Measurements from ENCODE around the gene WNT8B. TPM values are rescaled to one million over a fixed set of nuclear protein-coding genes. Genes with fewer than 3 reads are reported as not detected.

WNT8B gene
- total and polyA plus RNA-seq, 8 donors: not detected

DNA sequence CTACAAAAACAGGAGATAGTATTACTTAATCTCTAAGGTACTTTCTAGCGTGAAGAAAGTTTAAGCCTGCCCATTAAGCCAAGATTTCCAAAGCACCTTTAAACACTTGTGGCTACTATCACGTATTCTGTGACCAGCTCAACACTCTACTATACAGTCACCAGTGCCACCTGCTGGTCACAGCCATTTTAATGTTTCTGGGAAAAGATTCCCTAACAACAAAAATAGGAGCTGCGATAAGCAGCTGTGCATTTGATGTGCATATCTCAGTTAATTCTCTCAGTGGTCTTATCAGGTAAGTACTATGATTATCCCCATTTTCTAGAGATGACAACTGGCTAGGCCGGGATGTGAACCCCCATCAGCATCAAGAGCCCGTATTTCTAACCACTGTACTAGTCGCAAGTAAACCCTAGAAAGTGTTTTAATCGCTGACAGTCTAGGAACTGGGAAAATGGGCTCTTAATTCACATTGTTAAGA, 56.0 kb downstream of the WNT8B start:
- Histone ChIP-seq H3K4me1 (peaks cover 13 to 21% (median 16%) of the 10 kb centered on the region in 4 donors), H3K27me3 (peaks cover 0 to 9% (median 9%) of the 10 kb centered on the region in 3 donors), H3K36me3 (peaks cover 10 to 36% (median 31%) of the 10 kb centered on the region in 4 donors), H3K27ac (peak overlapping the region in 2 of 5 donors; percentile 0 to 62), H3K4me3 (peak overlapping the region; percentile 50 to 59 (median 55)), H3K9me3 (no peaks in the 10 kb centered on the region)
- intact Hi-C loops (cut with DNase I; ENCODE audit: low total_unique reads): loop anchor here (10.0 kb wide), 1 partner anchor 84 kb away; no protein-coding TSS in a partner anchor
- TF ChIP-seq POLR2A (IDR thresholded peaks at IDR 0.05): no peak
- TF ChIP-seq, protein P1, sequence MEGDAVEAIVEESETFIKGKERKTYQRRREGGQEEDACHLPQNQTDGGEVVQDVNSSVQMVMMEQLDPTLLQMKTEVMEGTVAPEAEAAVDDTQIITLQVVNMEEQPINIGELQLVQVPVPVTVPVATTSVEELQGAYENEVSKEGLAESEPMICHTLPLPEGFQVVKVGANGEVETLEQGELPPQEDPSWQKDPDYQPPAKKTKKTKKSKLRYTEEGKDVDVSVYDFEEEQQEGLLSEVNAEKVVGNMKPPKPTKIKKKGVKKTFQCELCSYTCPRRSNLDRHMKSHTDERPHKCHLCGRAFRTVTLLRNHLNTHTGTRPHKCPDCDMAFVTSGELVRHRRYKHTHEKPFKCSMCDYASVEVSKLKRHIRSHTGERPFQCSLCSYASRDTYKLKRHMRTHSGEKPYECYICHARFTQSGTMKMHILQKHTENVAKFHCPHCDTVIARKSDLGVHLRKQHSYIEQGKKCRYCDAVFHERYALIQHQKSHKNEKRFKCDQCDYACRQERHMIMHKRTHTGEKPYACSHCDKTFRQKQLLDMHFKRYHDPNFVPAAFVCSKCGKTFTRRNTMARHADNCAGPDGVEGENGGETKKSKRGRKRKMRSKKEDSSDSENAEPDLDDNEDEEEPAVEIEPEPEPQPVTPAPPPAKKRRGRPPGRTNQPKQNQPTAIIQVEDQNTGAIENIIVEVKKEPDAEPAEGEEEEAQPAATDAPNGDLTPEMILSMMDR (IDR thresholded peaks at IDR 0.05): peak in 5 of 7 experiments; percentile 49 to 80 (median 65)
- no peak for TF ChIP-seq EP300 (IDR thresholded peaks at IDR 0.05)
- TF ChIP-seq POLR2AphosphoS5 (IDR thresholded peaks at IDR 0.05): no peak
- WGBS, 5 donors: 8 to 14% (median 12%) methylated on average over 7 of the region's 7 CpGs
- DNase-seq: peak; percentile 79 to 85

DNA sequence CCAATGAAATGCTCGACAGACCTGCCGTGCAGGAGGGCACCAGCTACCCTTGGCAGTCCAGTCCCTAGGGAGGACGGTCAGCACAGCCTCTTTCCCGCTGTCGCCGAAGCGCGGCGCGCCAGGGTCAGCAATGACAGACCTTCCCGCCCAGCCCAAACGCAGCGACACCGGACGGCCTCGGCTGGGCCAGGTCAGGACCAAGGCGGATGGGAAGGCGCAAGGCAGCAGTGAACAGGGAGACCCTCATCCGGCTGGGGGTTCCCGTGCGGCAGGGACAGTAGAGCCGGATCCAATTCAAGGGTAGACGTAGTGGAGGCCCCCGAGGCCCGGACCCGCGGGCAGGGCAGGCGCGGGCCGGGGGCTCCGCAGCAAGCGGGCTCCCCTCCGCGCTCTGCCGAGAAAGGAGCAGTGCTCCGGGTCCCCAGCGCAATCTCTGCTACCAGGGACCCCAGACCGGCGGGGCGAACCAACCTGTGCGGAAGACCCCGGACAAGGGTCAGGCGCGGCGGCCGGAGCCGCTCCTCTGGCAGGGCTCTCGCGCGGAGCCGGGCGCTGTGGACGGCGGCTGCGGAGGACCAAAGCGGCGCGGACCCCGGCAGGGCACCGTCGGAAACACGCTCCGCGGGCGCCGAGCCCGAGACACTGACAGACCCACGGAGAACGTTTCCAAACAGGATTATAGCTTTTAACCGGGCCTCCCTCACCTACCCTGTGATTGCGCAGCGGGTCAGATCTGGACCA, 56.7 kb downstream of the WNT8B start, which contains the start of gene SEC31B:
Gene SEC31B (minus strand): TSS at position 551 of the 741 bp plus-strand sequence. CDS start 2,909 bp downstream, outside the sequence.
- peak within 1 kb of the TSS; percentile 50 to 59 (median 55) for H3K4me3 ChIP-seq
- peak within 1 kb of the TSS in 2 of 5 donors; percentile 0 to 62 for H3K27ac ChIP-seq
- DNase-seq: peak; percentile 46 to 60
- intact Hi-C loops (cut with DNase I; ENCODE audit: low total_unique reads): loop anchor here (10.0 kb wide), 1 partner anchor 85 kb away; no protein-coding TSS in a partner anchor
- H3K9me3 ChIP-seq: no peaks in the 10 kb centered on the region
- peaks cover 0 to 9% (median 9%) of the 10 kb centered on the region in 3 donors for H3K27me3 ChIP-seq
- peaks cover 17 to 41% (median 36%) of the 10 kb centered on the region in 4 donors for H3K36me3 ChIP-seq
- WGBS, 5 donors: 9 to 19% (median 11%) methylated on average over 29 to 72 of the region's 72 CpGs
- TF ChIP-seq POLR2AphosphoS5 (IDR thresholded peaks at IDR 0.05) (no peak), EP300 (IDR thresholded peaks at IDR 0.05) (no peak), POLR2A (IDR thresholded peaks at IDR 0.05) (no peak)
- TF ChIP-seq, protein P1 (IDR thresholded peaks at IDR 0.05): no peak
- H3K4me1 ChIP-seq: peaks cover 13 to 21% (median 16%) of the 10 kb centered on the region in 4 donors

DNA sequence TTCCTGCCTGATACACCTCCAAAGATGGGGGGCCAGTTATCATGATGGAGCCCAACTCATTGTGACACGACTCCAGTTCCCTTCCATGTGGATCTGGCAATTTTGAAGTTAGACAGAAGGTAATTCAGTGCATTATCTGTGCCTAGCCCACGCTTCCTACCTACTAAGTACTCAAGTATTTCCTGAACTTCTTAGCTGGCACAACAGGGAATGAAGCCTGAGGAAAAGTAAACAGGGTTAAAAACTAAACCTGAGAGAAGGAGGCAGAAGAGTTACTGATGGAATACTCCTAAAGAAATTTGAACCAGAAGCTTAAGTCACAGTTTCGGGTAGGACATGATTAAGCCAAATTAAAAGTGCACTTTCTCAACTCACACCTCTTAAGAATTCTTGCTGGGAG, 58.0 kb downstream of the WNT8B start:
- WGBS, 5 donors: 71 to 90% (median 74%) methylated on average over 3 of the region's 3 CpGs
- intact Hi-C loops (cut with DNase I; ENCODE audit: low total_unique reads): no loop called here
- Histone ChIP-seq H3K27ac (no peak overlapping the region), H3K4me1 (peaks cover 13 to 21% (median 16%) of the 10 kb centered on the region in 4 donors), H3K27me3 (peaks cover 0 to 9% (median 9%) of the 10 kb centered on the region in 3 donors), H3K36me3 (peaks cover 25 to 42% (median 40%) of the 10 kb centered on the region in 4 donors), H3K4me3 (no peak overlapping the region), H3K9me3 (no peaks in the 10 kb centered on the region)
- TF ChIP-seq, protein P1 (IDR thresholded peaks at IDR 0.05): no peak
- DNase-seq: no peak

DNA sequence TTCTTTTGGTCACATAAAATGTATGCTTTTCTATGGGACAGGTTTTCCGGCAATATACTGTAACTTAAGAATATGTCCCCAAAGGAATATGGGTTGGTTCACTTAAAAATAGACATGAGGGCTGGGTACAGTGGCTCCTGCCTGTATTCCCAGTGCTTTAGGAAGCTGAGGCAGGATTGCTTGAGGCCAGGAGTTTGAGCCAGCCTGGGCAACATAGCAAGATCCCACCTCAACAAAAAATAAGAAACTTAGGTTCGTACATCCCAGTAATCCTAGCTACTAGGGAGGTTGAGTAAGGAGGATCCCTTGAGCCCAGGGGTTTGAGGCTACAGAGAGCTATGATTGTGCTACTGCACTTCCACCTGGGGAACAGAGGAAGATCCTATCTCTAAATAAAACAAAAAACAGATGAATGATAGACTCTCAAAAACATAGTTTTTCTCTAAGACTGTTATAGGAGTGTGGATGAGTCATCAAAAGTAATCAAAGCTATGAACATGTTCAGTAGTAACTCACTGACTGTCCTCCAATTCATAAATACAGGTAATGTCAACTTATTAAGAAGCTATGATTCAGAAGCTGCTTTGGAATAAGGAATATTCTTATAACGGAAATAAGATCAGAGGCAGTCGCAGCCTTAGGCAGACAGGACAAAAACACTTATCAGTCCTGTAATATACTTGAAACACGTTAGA, 59.4 kb downstream of the WNT8B start:
- no peak overlapping the region for H3K27ac ChIP-seq
- H3K4me3 ChIP-seq: no peak overlapping the region
- peaks cover 13 to 24% (median 19%) of the 10 kb centered on the region in 4 donors for H3K4me1 ChIP-seq
- no peak for TF ChIP-seq POLR2AphosphoS5 (IDR thresholded peaks at IDR 0.05)
- TF ChIP-seq POLR2A (IDR thresholded peaks at IDR 0.05): no peak
- TF ChIP-seq EP300 (IDR thresholded peaks at IDR 0.05): no peak
- TF ChIP-seq, protein P1 (IDR thresholded peaks at IDR 0.05): no peak
- H3K27me3 ChIP-seq: peaks cover 0 to 9% (median 9%) of the 10 kb centered on the region in 3 donors
- 68 to 83% (median 80%) methylated on average over 5 of the region's 5 CpGs for WGBS, 5 donors
- intact Hi-C loops (cut with DNase I; ENCODE audit: low total_unique reads): no loop called here
- DNase-seq: no peak
- peaks cover 37 to 53% (median 50%) of the 10 kb centered on the region in 4 donors for H3K36me3 ChIP-seq
- no peaks in the 10 kb centered on the region for H3K9me3 ChIP-seq
